ENCODE data around the gene ABCC6.
"Not testable (repeated sequence)": the region's sequence is repeated elsewhere in the genome, so short reads cannot be mapped to it uniquely, and the experiment has no call there.

- not testable (repeated sequence) for TF ChIP-seq POLR2A, CTCF (IDR thresholded peaks at IDR 0.05)
Measured at GRCh38 chr16:16213863-16214293, 9.4 kb downstream of the ABCC6 start.

All from esophagus squamous epithelium (tissue), 4 donors.